HEK293 (cell line): Measurements from ENCODE around the gene PANK3.

ENCODE experiments used
- CTCF ChIA-PET: fragments of 350-600 bp; formaldehyde crosslinking; extraction: SDS; loops from one replicate; lab custom pipeline; 2021; ENCODE audit warnings: antibody characterized with exemption; lab: Yijun Ruan, JAX
- POLR2A ChIA-PET: fragments of 300-600 bp; formaldehyde crosslinking; extraction: SDS; loops from one replicate; lab custom pipeline; 2020; ENCODE audit warnings: antibody characterized with exemption, inconsistent platforms; lab: Yijun Ruan, JAX
- H3K27ac ChIP-seq: fragments of 200-500 bp; sonication (Bioruptor generic); 2 replicates; pipeline ENCODE4 v1.5.1; 2014; ENCODE audit warnings: low read depth, low read length, control low read depth, inconsistent platforms; ENCODE audit errors: extremely low read depth
- H3K36me3 ChIP-seq, 2 experiments: fragments of 200-500 bp in 1 of 2; sonication (Bioruptor generic) in 1 of 2; 1 replicate in 1 of 2; 2 replicates in 1 of 2; pipeline ENCODE4 v1.5.1; 2014 to 2017; ENCODE audit warnings: inconsistent platforms in 2 of 2, low read length in 2 of 2; ENCODE audit not compliant: control insufficient read depth in 2 of 2, insufficient read depth in 1 of 2
- H3K4me1 ChIP-seq: fragments of 200-500 bp; sonication (Bioruptor generic); 2 replicates; pipeline ENCODE4 v1.5.1; 2014; ENCODE audit warnings: mild to moderate bottlenecking, low read length, inconsistent platforms; ENCODE audit not compliant: control insufficient read depth, insufficient read depth
- H3K4me3 ChIP-seq: 2 replicates; pipeline ENCODE4 v1.5.1; 2011; ENCODE audit warnings: low read depth, mild to moderate bottlenecking, control low read depth, low read length, moderate library complexity
- H3K9me3 ChIP-seq: fragments of 200-500 bp; sonication (Bioruptor generic); 2 replicates; pipeline ENCODE4 v1.5.1; 2014; ENCODE audit warnings: low read depth, low read length, inconsistent platforms; ENCODE audit not compliant: control insufficient read depth, insufficient read depth
- EGR2 ChIP-seq: fragments of 450-650 bp; formaldehyde crosslinking; IDR thresholded peaks from 2 replicates; pipeline ENCODE4 v1.5.1; 2016; ENCODE audit warnings: low read depth, missing biosample characterization, missing genetic modification characterization
- GLI2 ChIP-seq: fragments of 450-650 bp; formaldehyde crosslinking; IDR thresholded peaks from 2 replicates; pipeline ENCODE4; 2017; ENCODE audit warnings: missing biosample characterization, missing genetic modification characterization, low read depth, borderline replicate concordance
- KLF7 ChIP-seq: fragments of 450-650 bp; formaldehyde crosslinking; IDR thresholded peaks from 2 replicates; pipeline ENCODE4 v1.5.1; 2016; ENCODE audit warnings: missing biosample characterization, missing genetic modification characterization, borderline replicate concordance
- SP7 ChIP-seq: fragments of 450-650 bp; formaldehyde crosslinking; IDR thresholded peaks from 2 replicates; pipeline ENCODE4 v1.5.1; 2016; ENCODE audit warnings: missing biosample characterization, missing genetic modification characterization
- ZBTB8A ChIP-seq: fragments of 450-650 bp; formaldehyde crosslinking; IDR thresholded peaks from 2 replicates; pipeline ENCODE4 v1.5.1; 2016; ENCODE audit warnings: missing biosample characterization, missing genetic modification characterization
- ZNF114 ChIP-seq: fragments of 450-650 bp; formaldehyde crosslinking; IDR thresholded peaks from 2 replicates; pipeline ENCODE4 v1.5.0; 2017; ENCODE audit warnings: missing biosample characterization, missing genetic modification characterization
- ZNF155 ChIP-seq: fragments of 450-650 bp; formaldehyde crosslinking; IDR thresholded peaks from 2 replicates; pipeline ENCODE4 v1.5.1; 2016; ENCODE audit warnings: missing biosample characterization, missing genetic modification characterization
- ZNF174 ChIP-seq: fragments of 450-650 bp; formaldehyde crosslinking; IDR thresholded peaks from 2 replicates; pipeline ENCODE4 v1.5.0; 2017; ENCODE audit warnings: missing biosample characterization, mild to moderate bottlenecking, missing genetic modification characterization
- ZNF202 ChIP-seq: fragments of 450-650 bp; formaldehyde crosslinking; IDR thresholded peaks from 2 replicates; pipeline ENCODE4 v1.5.1; 2016; ENCODE audit warnings: missing biosample characterization, missing genetic modification characterization, borderline replicate concordance
- ZNF37A ChIP-seq: fragments of 450-650 bp; IDR thresholded peaks from 2 replicates; pipeline ENCODE4 v1.5.1; 2018; ENCODE audit warnings: missing biosample characterization, missing genetic modification characterization
- ZNF549 ChIP-seq: fragments of 450-650 bp; IDR thresholded peaks from 2 replicates; pipeline ENCODE4 v1.5.1; 2018; ENCODE audit warnings: missing biosample characterization, missing genetic modification characterization, mild to moderate bottlenecking, inconsistent platforms, moderate library complexity
- ZNF610 ChIP-seq: fragments of 450-650 bp; formaldehyde crosslinking; IDR thresholded peaks from 2 replicates; pipeline ENCODE4 v1.5.1; 2016; ENCODE audit warnings: missing biosample characterization, missing genetic modification characterization, borderline replicate concordance
- ZNF664 ChIP-seq: fragments of 450-650 bp; formaldehyde crosslinking; IDR thresholded peaks from 2 replicates; pipeline ENCODE4 v1.5.1; 2016; ENCODE audit warnings: missing biosample characterization, missing genetic modification characterization
- ZNF785 ChIP-seq: fragments of 450-650 bp; formaldehyde crosslinking; IDR thresholded peaks from 2 replicates; pipeline ENCODE4 v1.5.1; 2016; ENCODE audit warnings: missing biosample characterization, missing genetic modification characterization
- ZNF830 ChIP-seq: fragments of 450-650 bp; IDR thresholded peaks from 2 replicates; pipeline ENCODE4 v1.5.0; 2018; ENCODE audit warnings: missing biosample characterization, missing genetic modification characterization, low read depth, mild to moderate bottlenecking, moderate library complexity
- TF ChIP-seq, protein P1 (sequence below): fragments of 450-650 bp; formaldehyde crosslinking; IDR thresholded peaks from 2 replicates; pipeline ENCODE4 v1.5.1; 2016; ENCODE audit warnings: missing biosample characterization, missing genetic modification characterization, borderline replicate concordance
- TF ChIP-seq, protein P2 (sequence below): fragments of 450-650 bp; formaldehyde crosslinking; IDR thresholded peaks from 2 replicates; pipeline ENCODE4 v1.5.1; 2017; ENCODE audit warnings: missing biosample characterization, missing genetic modification characterization
- TF ChIP-seq, protein P3 (sequence below): fragments of 450-650 bp; formaldehyde crosslinking; IDR thresholded peaks from 2 replicates; pipeline ENCODE4 v1.5.1; 2017; ENCODE audit warnings: missing biosample characterization, missing genetic modification characterization
- TF ChIP-seq, protein P4 (sequence below): fragments of 450-650 bp; formaldehyde crosslinking; IDR thresholded peaks from 2 replicates; pipeline ENCODE4; 2016; ENCODE audit warnings: missing biosample characterization, missing genetic modification characterization

The PANK3 gene

DNA sequence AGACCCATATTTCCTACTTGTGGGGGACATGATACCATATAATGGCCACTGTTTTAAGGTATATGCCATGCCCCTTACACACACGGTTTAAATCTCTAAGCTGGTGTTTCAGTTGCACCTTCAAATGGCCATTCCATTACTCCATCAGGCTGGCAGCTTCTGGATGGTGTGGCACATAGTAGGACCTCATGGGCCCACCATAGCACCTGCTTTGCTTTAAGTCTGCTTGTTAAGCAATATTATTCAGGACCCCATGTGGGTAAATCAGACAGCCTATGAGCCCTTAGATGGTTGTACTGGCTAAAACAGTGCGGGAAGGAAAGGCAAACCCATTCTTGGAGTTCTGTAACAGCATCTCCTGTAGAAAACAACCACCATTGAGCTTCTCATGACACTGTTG, 27.4 kb upstream of the PANK3 start:
- Histone ChIP-seq H3K27ac (no peak overlapping the region), H3K9me3 (no peaks in the 10 kb centered on the region), H3K4me1 (no peaks in the 10 kb centered on the region), H3K36me3 (no peaks in the 10 kb centered on the region), H3K4me3 (no peak overlapping the region)
- ChIA-PET POLR2A (no interaction called here), CTCF (interaction anchor here (0.6 kb wide), 1 partner anchor 71 kb away, joined by 3 read pairs; no protein-coding TSS in a partner anchor)
- TF ChIP-seq ZNF37A (tag by site-specific recombination) (no peak), KLF7 (tag by site-specific recombination) (no peak), ZNF549 (tag by site-specific recombination) (no peak), ZNF785 (tag by site-specific recombination) (no peak), ZNF610 (tag by site-specific recombination) (no peak), ZNF174 (no peak), ZNF155 (tag by site-specific recombination) (no peak)
- TF ChIP-seq, protein P1, sequence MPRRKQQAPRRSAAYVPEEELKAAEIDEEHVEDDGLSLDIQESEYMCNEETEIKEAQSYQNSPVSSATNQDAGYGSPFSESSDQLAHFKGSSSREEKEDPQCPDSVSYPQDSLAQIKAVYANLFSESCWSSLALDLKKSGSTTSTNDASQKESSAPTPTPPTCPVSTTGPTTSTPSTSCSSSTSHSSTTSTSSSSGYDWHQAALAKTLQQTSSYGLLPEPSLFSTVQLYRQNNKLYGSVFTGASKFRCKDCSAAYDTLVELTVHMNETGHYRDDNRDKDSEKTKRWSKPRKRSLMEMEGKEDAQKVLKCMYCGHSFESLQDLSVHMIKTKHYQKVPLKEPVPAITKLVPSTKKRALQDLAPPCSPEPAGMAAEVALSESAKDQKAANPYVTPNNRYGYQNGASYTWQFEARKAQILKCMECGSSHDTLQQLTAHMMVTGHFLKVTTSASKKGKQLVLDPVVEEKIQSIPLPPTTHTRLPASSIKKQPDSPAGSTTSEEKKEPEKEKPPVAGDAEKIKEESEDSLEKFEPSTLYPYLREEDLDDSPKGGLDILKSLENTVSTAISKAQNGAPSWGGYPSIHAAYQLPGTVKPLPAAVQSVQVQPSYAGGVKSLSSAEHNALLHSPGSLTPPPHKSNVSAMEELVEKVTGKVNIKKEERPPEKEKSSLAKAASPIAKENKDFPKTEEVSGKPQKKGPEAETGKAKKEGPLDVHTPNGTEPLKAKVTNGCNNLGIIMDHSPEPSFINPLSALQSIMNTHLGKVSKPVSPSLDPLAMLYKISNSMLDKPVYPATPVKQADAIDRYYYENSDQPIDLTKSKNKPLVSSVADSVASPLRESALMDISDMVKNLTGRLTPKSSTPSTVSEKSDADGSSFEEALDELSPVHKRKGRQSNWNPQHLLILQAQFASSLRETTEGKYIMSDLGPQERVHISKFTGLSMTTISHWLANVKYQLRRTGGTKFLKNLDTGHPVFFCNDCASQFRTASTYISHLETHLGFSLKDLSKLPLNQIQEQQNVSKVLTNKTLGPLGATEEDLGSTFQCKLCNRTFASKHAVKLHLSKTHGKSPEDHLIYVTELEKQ, result no peak
- TF ChIP-seq, protein P2, sequence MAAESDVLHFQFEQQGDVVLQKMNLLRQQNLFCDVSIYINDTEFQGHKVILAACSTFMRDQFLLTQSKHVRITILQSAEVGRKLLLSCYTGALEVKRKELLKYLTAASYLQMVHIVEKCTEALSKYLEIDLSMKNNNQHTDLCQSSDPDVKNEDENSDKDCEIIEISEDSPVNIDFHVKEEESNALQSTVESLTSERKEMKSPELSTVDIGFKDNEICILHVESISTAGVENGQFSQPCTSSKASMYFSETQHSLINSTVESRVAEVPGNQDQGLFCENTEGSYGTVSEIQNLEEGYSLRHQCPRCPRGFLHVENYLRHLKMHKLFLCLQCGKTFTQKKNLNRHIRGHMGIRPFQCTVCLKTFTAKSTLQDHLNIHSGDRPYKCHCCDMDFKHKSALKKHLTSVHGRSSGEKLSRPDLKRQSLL, result no peak

DNA sequence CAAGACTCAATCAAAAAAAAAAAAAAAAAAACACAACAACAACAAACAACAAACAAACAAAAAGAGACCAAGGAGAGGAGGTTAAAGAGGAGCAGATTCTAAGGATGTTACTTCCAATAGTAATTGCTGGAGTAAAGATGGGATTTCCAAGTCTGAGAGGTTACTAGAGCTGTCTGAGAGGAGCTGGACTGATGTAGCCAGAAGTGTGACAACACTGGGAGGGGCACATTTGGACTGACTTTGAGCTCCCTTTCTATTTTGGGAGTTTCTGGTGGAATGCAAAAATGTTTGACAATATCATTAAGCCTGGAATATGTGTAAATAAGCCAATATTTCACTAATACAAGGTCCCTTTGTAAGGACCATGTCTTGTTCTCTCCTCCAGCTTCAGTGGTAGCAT, 25.3 kb upstream of the PANK3 start:
- CTCF ChIA-PET, result interaction anchor here (0.6 kb wide), 1 partner anchor 16 kb away, joined by 3 read pairs; no protein-coding TSS in a partner anchor
- POLR2A ChIA-PET, result interaction anchor here (0.6 kb wide), 1 partner anchor 29 kb away, joined by 3 read pairs; no protein-coding TSS in a partner anchor

More for the DNA sequence above, 25.3 kb upstream of the PANK3 start:
- Histone ChIP-seq H3K9me3 (no peaks in the 10 kb centered on the region), H3K27ac (no peak overlapping the region), H3K36me3 (no peaks in the 10 kb centered on the region), H3K4me3 (no peak overlapping the region), H3K4me1 (peaks cover 5% of the 10 kb centered on the region)
- no peak for TF ChIP-seq ZNF830 (tag by site-specific recombination)
- TF ChIP-seq ZBTB8A, result no peak
- TF ChIP-seq GLI2 (tag by site-specific recombination), result no peak
- no peak for TF ChIP-seq ZNF202
- TF ChIP-seq, protein P3, sequence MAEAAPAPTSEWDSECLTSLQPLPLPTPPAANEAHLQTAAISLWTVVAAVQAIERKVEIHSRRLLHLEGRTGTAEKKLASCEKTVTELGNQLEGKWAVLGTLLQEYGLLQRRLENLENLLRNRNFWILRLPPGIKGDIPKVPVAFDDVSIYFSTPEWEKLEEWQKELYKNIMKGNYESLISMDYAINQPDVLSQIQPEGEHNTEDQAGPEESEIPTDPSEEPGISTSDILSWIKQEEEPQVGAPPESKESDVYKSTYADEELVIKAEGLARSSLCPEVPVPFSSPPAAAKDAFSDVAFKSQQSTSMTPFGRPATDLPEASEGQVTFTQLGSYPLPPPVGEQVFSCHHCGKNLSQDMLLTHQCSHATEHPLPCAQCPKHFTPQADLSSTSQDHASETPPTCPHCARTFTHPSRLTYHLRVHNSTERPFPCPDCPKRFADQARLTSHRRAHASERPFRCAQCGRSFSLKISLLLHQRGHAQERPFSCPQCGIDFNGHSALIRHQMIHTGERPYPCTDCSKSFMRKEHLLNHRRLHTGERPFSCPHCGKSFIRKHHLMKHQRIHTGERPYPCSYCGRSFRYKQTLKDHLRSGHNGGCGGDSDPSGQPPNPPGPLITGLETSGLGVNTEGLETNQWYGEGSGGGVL (tag by site-specific recombination), result no peak
- TF ChIP-seq ZNF664, result no peak
- TF ChIP-seq ZNF114 (tag by site-specific recombination), result no peak
- no peak for TF ChIP-seq SP7 (tag by site-specific recombination)
- no peak for TF ChIP-seq EGR2
- TF ChIP-seq, protein P4, sequence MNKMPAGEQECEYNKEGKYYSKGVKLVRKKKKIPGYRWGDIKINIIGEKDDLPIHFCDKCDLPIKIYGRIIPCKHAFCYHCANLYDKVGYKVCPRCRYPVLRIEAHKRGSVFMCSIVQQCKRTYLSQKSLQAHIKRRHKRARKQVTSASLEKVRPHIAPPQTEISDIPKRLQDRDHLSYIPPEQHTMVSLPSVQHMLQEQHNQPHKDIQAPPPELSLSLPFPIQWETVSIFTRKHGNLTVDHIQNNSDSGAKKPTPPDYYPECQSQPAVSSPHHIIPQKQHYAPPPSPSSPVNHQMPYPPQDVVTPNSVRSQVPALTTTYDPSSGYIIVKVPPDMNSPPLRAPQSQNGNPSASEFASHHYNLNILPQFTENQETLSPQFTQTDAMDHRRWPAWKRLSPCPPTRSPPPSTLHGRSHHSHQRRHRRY, result no peak
- TF ChIP-seq, all 188 proteins: peak for 0
